ENCODE measurements around the gene ICOSLG. TPM values are rescaled to one million over a fixed set of nuclear protein-coding genes. Genes with fewer than 3 reads are reported as not detected.
"Not testable (repeated sequence)": the region's sequence is repeated elsewhere in the genome, so short reads cannot be mapped to it uniquely, and the experiment has no call there.

The ICOSLG gene
- total RNA-seq, 1 donor from 2014 or later = 9.6 TPM

DNA sequence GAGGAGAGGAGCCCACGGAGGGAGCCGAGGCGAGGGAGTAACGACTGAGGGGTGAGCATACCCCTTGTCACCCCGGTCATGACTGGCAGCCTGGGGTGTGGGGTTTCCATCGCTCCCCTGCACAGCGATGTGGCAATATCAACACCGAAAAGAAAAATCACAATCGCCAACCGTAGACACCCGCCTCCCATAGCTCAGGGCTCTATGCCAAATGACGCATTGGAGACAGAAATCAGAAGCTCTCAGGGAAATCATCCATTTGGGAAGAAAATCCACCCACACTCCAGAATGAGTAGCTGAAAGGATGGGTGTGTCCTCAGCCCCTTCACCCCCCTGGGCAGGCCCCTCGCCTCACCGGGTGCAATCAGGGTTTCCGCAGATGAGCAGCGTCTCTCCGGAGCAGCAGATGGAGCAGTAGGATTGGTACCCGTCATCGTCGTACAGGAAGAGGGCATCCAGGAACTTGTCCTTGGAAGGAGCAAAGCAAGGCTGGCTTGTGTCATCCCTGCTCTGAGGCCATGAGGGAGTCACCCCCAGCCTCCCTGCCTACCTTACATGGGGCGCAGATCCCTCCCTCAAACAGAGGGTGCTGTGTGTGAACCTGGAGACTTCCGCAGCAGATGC, 18.5 kb upstream of the ICOSLG start:
- Mint-ChIP-seq H3K27ac (ENCODE audit: unreplicated experiment) (no peak overlapping the region), H3K27me3 (ENCODE audit: unreplicated experiment) (peaks cover 6% of the 10 kb centered on the region), H3K4me3 (ENCODE audit: unreplicated experiment) (no peak overlapping the region), H3K4me1 (ENCODE audit: unreplicated experiment) (peaks cover 8% of the 10 kb centered on the region), H3K36me3 (ENCODE audit: unreplicated experiment) (no peaks in the 10 kb centered on the region), H3K9me3 (ENCODE audit: unreplicated experiment) (no peaks in the 10 kb centered on the region)
- no peak for DNase-seq (ENCODE audit: extremely low spot score, unreplicated experiment)
- TF ChIP-seq, protein P1, sequence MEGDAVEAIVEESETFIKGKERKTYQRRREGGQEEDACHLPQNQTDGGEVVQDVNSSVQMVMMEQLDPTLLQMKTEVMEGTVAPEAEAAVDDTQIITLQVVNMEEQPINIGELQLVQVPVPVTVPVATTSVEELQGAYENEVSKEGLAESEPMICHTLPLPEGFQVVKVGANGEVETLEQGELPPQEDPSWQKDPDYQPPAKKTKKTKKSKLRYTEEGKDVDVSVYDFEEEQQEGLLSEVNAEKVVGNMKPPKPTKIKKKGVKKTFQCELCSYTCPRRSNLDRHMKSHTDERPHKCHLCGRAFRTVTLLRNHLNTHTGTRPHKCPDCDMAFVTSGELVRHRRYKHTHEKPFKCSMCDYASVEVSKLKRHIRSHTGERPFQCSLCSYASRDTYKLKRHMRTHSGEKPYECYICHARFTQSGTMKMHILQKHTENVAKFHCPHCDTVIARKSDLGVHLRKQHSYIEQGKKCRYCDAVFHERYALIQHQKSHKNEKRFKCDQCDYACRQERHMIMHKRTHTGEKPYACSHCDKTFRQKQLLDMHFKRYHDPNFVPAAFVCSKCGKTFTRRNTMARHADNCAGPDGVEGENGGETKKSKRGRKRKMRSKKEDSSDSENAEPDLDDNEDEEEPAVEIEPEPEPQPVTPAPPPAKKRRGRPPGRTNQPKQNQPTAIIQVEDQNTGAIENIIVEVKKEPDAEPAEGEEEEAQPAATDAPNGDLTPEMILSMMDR (IDR thresholded peaks at IDR 0.05) = no peak

DNA sequence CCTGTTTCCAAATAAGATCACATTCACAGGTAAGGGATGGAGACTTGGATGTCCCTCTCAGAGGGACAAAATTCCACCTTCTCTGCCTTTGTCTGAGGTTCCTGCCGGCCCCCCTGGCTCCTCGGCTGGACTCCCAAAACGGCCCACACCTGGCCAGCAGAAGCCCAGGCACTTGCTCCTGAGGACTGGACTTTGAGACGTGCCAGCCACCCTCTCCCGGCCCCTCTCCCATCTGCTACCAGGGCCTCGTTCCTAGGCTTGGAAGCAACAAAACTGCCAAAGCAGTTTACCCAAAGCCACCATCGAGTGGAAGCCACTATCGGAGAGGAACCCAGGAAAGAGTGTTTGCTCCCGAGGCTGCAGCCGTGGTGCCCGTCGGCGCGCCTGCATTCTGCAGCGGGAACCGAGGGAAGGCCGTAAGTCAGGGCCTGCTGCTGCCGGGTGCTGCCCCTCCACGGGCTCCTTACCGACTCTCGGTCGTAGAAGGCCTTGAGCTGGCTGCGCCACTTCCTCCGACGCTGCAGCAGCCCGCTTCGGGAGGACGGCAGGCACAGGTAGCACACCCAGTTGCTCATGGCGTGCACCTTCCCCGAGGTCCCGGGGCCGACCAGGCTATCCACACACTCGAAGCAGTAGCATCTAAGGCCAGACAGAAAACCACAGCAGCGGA, 17.4 kb upstream of the ICOSLG start:
- Mint-ChIP-seq H3K9me3 (ENCODE audit: unreplicated experiment) (no peaks in the 10 kb centered on the region), H3K27ac (ENCODE audit: unreplicated experiment) (no peak overlapping the region), H3K4me3 (ENCODE audit: unreplicated experiment) (no peak overlapping the region), H3K4me1 (ENCODE audit: unreplicated experiment) (peaks cover 2% of the 10 kb centered on the region), H3K36me3 (ENCODE audit: unreplicated experiment) (no peaks in the 10 kb centered on the region), H3K27me3 (ENCODE audit: unreplicated experiment) (peaks cover 6% of the 10 kb centered on the region)
- DNase-seq (ENCODE audit: extremely low spot score, unreplicated experiment) = no peak
- TF ChIP-seq, protein P1 (IDR thresholded peaks at IDR 0.05) = no peak

DNA sequence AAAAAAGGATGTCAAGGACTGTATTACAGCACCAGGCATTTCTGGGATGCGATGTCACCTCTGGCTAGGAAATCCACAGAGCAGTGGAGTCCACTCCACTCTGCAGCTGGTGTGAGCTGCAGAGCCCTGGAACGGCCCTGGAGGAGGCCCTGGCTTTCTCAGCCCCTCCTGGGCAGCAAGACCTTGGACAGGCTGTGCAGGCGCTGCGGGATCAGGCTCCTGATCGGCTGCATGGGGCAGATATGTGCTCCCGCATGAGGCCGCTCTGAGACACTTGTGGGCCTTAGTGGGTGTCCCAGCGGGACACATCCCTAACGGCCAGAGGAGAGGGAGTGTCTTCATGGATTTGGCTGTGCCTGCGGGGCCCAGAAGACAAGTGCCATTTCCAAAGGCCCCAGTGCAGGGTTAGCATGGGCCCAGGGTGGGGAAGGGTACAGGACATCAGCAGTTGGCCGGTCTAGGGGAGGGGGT, 14.8 kb upstream of the ICOSLG start:
- Mint-ChIP-seq H3K4me3 (ENCODE audit: unreplicated experiment) (no peak overlapping the region), H3K36me3 (ENCODE audit: unreplicated experiment) (no peaks in the 10 kb centered on the region), H3K4me1 (ENCODE audit: unreplicated experiment) (peaks cover 2% of the 10 kb centered on the region), H3K9me3 (ENCODE audit: unreplicated experiment) (no peaks in the 10 kb centered on the region), H3K27me3 (ENCODE audit: unreplicated experiment) (peaks cover 4% of the 10 kb centered on the region), H3K27ac (ENCODE audit: unreplicated experiment) (no peak overlapping the region)
- TF ChIP-seq, protein P1 (IDR thresholded peaks at IDR 0.05) = no peak
- no peak for DNase-seq (ENCODE audit: extremely low spot score, unreplicated experiment)

DNA sequence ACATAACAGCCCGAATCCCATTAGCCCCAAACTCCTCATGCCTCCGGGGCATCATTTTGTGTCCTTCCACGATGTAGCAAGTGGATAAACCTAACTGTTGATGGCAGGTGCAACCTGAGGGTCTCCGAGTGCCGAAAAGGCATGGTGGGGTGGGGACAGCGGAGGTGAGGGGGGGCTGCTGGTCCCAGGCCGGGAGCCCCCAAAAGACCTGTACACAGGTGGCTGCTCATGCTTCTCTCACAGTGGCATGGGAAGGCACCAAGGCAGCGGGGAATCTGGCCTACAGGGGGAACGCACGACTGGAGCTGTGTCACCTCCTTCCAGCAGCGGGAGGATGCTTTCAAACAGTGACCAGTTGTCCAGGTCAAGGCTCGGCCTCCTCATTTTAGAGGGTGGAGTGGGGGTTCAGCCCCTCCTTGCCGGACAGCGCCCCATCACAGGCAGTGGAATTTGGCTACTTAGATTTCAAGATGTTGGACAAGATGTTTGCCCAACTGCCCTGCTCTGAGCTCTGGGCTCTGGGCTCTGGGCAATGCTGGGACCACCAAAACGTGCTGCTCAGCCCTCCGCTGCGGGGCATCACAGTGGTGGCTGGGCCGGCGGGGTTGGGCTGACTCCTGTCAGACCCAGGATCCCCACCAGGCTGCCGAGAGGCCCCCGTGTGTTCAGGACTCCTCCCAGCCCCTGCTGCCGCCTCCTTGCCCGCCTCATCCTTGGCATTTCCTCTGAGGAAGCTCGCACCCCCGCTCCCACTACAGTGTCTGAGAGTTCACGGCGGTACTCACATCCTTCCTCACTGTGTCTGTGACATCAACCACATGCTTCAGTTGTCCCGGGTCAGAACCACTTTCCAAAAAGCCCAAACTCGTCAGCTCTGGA, 13.3 kb upstream of the ICOSLG start:
- no peak for DNase-seq (ENCODE audit: extremely low spot score, unreplicated experiment)
- Mint-ChIP-seq H3K4me1 (ENCODE audit: unreplicated experiment) (peaks cover 2% of the 10 kb centered on the region), H3K4me3 (ENCODE audit: unreplicated experiment) (no peak overlapping the region), H3K36me3 (ENCODE audit: unreplicated experiment) (no peaks in the 10 kb centered on the region), H3K9me3 (ENCODE audit: unreplicated experiment) (no peaks in the 10 kb centered on the region), H3K27me3 (ENCODE audit: unreplicated experiment) (peaks cover under 1% of the 10 kb centered on the region), H3K27ac (ENCODE audit: unreplicated experiment) (no peak overlapping the region)
- TF ChIP-seq, protein P1 (IDR thresholded peaks at IDR 0.05) = no peak

DNA sequence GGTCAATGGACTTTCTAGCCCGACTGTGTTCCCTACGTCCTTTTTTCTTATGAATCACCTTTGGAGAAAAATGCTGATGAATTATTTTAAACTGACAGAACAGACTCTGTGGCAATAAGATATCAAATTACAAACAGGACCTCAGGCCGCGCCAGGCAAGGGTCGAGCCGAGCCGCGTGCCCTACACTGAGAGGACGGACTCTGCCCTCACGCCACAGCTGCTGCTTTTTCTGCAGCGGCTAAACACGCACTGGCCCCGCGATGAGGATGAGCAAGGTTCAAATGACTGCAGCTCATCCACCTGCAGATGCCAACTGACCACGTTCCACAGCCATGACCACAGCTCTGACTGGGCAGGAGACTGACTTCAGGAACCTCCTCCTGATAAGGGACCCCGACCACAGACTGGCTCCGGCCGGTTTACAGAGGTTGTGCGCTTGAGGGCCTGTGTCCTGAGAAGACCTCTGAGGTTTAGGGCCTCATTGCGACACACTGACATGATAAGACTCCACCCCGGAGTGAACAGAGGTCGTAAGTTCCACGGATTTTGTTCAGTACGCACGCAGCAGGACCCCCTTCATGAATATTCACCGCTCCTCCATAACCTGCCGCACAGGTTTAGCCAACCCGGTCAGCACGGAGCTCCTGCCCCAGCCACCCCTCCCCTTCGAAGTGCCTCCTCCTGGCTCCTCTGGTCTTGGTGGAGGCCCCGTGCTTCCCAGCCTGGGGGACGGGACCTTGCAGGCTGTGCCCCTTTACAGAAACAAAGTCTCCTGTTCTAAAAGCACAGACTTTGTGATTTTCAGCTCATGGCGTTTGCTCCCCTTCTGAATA, 8.7 kb upstream of the ICOSLG start:
- not testable (repeated sequence) for H3K27me3 Mint-ChIP-seq (ENCODE audit: unreplicated experiment)

DNA sequence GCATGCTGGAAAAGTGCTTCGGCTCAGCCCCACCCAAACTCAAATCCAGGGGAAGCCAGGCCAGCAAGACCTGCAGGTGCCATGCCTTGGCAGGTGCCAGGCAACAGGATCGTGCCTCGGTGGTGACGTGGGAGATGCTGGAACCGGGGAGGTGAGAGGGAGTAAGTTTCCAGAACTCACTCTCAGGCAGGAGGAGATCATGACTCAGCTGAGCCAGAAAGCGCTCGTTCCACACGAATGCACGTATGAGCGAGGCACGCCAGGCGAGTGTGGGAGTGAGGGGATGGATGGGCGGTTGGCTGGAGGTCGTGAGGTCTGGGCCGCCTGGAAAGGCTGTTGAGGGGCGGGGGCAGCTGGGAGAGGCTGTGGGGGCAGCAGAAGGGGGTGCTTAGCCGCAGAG, 7.2 kb upstream of the ICOSLG start:
- not testable (repeated sequence) for H3K27me3 Mint-ChIP-seq (ENCODE audit: unreplicated experiment); H3K4me1 Mint-ChIP-seq (ENCODE audit: unreplicated experiment); H3K9me3 Mint-ChIP-seq (ENCODE audit: unreplicated experiment); H3K36me3 Mint-ChIP-seq (ENCODE audit: unreplicated experiment); H3K4me3 Mint-ChIP-seq (ENCODE audit: unreplicated experiment); DNase-seq (ENCODE audit: extremely low spot score, unreplicated experiment); H3K27ac Mint-ChIP-seq (ENCODE audit: unreplicated experiment)

More for the DNA sequence above, 8.7 kb upstream of the ICOSLG start:
- H3K36me3 Mint-ChIP-seq (ENCODE audit: unreplicated experiment); H3K9me3 Mint-ChIP-seq (ENCODE audit: unreplicated experiment); H3K4me1 Mint-ChIP-seq (ENCODE audit: unreplicated experiment); H3K27ac Mint-ChIP-seq (ENCODE audit: unreplicated experiment); DNase-seq (ENCODE audit: extremely low spot score, unreplicated experiment); H3K4me3 Mint-ChIP-seq (ENCODE audit: unreplicated experiment): not testable (repeated sequence)

DNA sequence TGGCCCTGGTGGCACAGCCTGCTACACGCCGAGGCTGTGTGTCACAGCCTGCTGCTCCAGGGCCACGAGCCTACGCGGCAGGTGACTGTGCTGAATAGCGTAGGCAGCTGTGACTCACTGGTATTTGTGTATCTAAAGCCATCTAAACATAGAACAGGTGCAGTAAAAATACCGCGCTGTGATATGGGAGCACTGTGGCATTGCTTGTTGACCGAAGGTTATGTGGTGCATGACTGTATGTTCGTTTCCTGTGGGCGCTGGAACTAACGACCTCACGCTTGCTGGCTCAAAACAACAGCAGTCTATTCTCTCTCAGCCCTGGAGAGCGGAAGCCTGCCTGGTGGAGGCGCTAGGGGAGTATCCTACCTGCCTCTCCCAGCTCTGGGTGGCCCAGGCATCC, 3.2 kb upstream of the ICOSLG start:
- H3K4me3 Mint-ChIP-seq (ENCODE audit: unreplicated experiment); DNase-seq (ENCODE audit: extremely low spot score, unreplicated experiment); H3K9me3 Mint-ChIP-seq (ENCODE audit: unreplicated experiment); H3K27ac Mint-ChIP-seq (ENCODE audit: unreplicated experiment); H3K36me3 Mint-ChIP-seq (ENCODE audit: unreplicated experiment); H3K27me3 Mint-ChIP-seq (ENCODE audit: unreplicated experiment); H3K4me1 Mint-ChIP-seq (ENCODE audit: unreplicated experiment): not testable (repeated sequence)
